Measurements from ENCODE around the gene ARL5C. TPM values are rescaled to one million over a fixed set of nuclear protein-coding genes. Genes with fewer than 3 reads are reported as not detected.

ARL5C gene
- total and polyA plus RNA-seq, 12 donors: not detected

GRCh38 chr17:39107973-39108372 is 58.0 kb downstream of the ARL5C start:
- ATAC-seq: no peak
- H3K9me3 ChIP-seq: no peaks in the 10 kb centered on the region
- H3K27ac ChIP-seq: no peak overlapping the region
- H3K4me1 ChIP-seq: peaks cover 0 to 14% (median 0%) of the 10 kb centered on the region in 9 donors
- intact Hi-C loops (cut with DNase I): no loop called here
- peaks cover 0 to 15% (median 0%) of the 10 kb centered on the region in 9 donors for H3K36me3 ChIP-seq
- TF ChIP-seq CTCF (IDR thresholded peaks at IDR 0.05): no peak
- DNase-seq: no peak
- H3K4me3 ChIP-seq: no peak overlapping the region
- 87 to 88% methylated on average over 8 of the region's 8 CpGs for WGBS, 2 donors
- peaks cover 0 to 4% (median 0%) of the 10 kb centered on the region in 7 donors for H3K27me3 ChIP-seq

- Histone ChIP-seq H3K9me3 (no peaks in the 10 kb centered on the region), H3K4me3 (no peak overlapping the region), H3K36me3 (peaks cover 0 to 15% (median 0%) of the 10 kb centered on the region in 9 donors), H3K4me1 (peaks cover 0 to 14% (median 0%) of the 10 kb centered on the region in 9 donors), H3K27ac (no peak overlapping the region), H3K27me3 (peaks cover 0 to 4% (median 0%) of the 10 kb centered on the region in 7 donors)
- no peak for TF ChIP-seq CTCF (IDR thresholded peaks at IDR 0.05)
- WGBS, 2 donors: 89% methylated on average over 7 of the region's 7 CpGs
- intact Hi-C loops (cut with DNase I): no loop called here
- ATAC-seq (no peak), DNase-seq (no peak)
These were observed 58.8 kb downstream of the ARL5C start for GRCh38 chr17:39107155-39107554.

Other genes starting within 250 kb of the ARL5C start
- not detected for gene FBXO47, start 198.8 kb downstream of the ARL5C start, total RNA-seq
- not detected for gene FBXO47, start 198.8 kb downstream of the ARL5C start, polyA plus RNA-seq
- gene PLXDC1, start 14.5 kb downstream of the ARL5C start, total RNA-seq: 10 to 100 TPM in 7 of 10 donors, 1 to 10 TPM in 3; 9.1 to 21.3 (median 11.2) TPM
- 10 to 100 TPM in 1 of 2 donors, 1 to 10 TPM in 1; 7.3 to 20.0 TPM for gene PLXDC1, start 14.5 kb downstream of the ARL5C start, polyA plus RNA-seq
- gene CACNB1, start 31.5 kb upstream of the ARL5C start, total RNA-seq: 1 to 10 TPM; 3.3 to 7.9 (median 4.6) TPM
- gene CACNB1, start 31.5 kb upstream of the ARL5C start, polyA plus RNA-seq: 10 to 100 TPM in 1 of 2 donors, 1 to 10 TPM in 1; 6.8 to 11.5 TPM
- gene RPL19, start 34.1 kb upstream of the ARL5C start, total RNA-seq: 1,000 to 10,000 TPM in 3 of 10 donors, 100 to 1,000 TPM in 7; 907 to 1,150 (median 965) TPM
- gene RPL19, start 34.1 kb upstream of the ARL5C start, polyA plus RNA-seq: 1,000 to 10,000 TPM; 1,654 to 3,029 TPM
- 1 to 10 TPM in 3 of 10 donors, under 1 TPM in 6, not detected in 1; 0.09 to 2.0 (median 0.37) TPM for gene STAC2, start 59.8 kb upstream of the ARL5C start, total RNA-seq
- 1 to 10 TPM in 1 of 2 donors, under 1 TPM in 1; 0.51 to 4.9 TPM for gene STAC2, start 59.8 kb upstream of the ARL5C start, polyA plus RNA-seq
- gene FBXL20, start 235.5 kb upstream of the ARL5C start, total RNA-seq: 10 to 100 TPM in 9 of 10 donors, 1 to 10 TPM in 1; 7.1 to 19.7 (median 15.7) TPM
- gene FBXL20, start 235.5 kb upstream of the ARL5C start, polyA plus RNA-seq: 1 to 10 TPM; 1.7 to 3.9 TPM